Effector memory CD4-positive, alpha-beta T cell (primary cell): ENCODE measurements around the gene MARK4.

Experiments
- DNase-seq, 3 donors: peaks; one replicate each; pipeline ENCODE4 v3.0.0-alpha.2; 2020
- H3K27ac ChIP-seq: 2 replicates; pipeline ENCODE4 v1.7.0; 2013; ENCODE audit warnings: mild to moderate bottlenecking, low read length, moderate library complexity; ENCODE audit not compliant: insufficient read depth, poor library complexity, severe bottlenecking
- H3K27me3 ChIP-seq: replicated peaks from 2 replicates; pipeline ENCODE4 v1.7.0; 2013; ENCODE audit warnings: mild to moderate bottlenecking, low read length; ENCODE audit not compliant: insufficient read depth, control insufficient read depth, poor library complexity, severe bottlenecking
- H3K36me3 ChIP-seq: 2 replicates; pipeline ENCODE4 v1.7.0; 2013; ENCODE audit warnings: mild to moderate bottlenecking, low read length, moderate library complexity; ENCODE audit not compliant: control insufficient read depth, insufficient read depth
- H3K4me1 ChIP-seq: 2 replicates; pipeline ENCODE4 v1.7.0; 2013; ENCODE audit warnings: low read length, mild to moderate bottlenecking; ENCODE audit not compliant: control insufficient read depth, insufficient read depth, poor library complexity, severe bottlenecking
- H3K4me3 ChIP-seq: 2 replicates; pipeline ENCODE4 v1.7.0; 2013; ENCODE audit warnings: low read length, low read depth, mild to moderate bottlenecking; ENCODE audit not compliant: insufficient read depth, poor library complexity, severe bottlenecking
- H3K9me3 ChIP-seq: 2 replicates; pipeline ENCODE4 v1.7.0; 2013; ENCODE audit warnings: mild to moderate bottlenecking, low read length, moderate library complexity; ENCODE audit not compliant: control insufficient read depth

MARK4 gene

DNA sequence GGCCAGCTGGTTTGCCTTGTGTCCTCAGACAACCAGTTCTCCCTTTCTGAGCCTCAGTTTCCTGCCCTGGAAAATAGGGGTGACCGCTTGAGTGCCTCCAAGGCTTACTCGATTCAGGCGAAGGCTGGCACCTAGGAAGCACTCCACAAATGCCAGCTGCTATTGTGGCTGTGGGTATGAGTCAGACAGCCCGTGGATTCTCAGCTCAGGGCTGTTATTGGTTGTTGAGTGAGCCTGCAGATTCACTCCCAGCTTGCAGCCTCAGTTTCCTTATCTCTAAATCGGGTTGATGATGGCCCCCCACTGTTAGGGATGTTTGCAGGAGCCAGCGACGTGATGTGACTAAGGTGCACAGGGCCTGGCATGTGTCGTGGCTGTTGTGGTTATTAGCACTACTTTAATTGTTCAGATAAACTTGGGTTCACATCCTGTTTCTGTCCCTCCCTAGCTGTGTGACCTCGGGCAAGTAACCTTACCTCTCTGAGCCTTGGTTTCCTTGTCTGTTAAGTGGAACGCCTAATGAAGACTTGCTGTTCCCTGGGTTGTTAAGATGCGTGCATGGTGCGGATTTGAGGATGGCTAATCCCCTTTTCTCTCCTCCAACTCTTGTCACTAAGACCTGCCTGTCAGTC, 2.4 kb downstream of the MARK4 start:
- Histone ChIP-seq H3K4me1 (peaks cover 29% of the 10 kb centered on the region), H3K4me3 (no peak overlapping the region), H3K36me3 (no peaks in the 10 kb centered on the region), H3K9me3 (no peaks in the 10 kb centered on the region), H3K27ac (no peak overlapping the region), H3K27me3 (no peaks in the 10 kb centered on the region)
- DNase-seq = no peak

GRCh38 chr19:45254044-45254531, 3.0 kb downstream of the MARK4 start:
- H3K4me3 ChIP-seq = no peak overlapping the region
- H3K36me3 ChIP-seq = no peaks in the 10 kb centered on the region
- no peaks in the 10 kb centered on the region for H3K9me3 ChIP-seq
- peaks cover 29% of the 10 kb centered on the region for H3K4me1 ChIP-seq
- no peak for DNase-seq
- no peak overlapping the region for H3K27ac ChIP-seq
- no peaks in the 10 kb centered on the region for H3K27me3 ChIP-seq

DNA sequence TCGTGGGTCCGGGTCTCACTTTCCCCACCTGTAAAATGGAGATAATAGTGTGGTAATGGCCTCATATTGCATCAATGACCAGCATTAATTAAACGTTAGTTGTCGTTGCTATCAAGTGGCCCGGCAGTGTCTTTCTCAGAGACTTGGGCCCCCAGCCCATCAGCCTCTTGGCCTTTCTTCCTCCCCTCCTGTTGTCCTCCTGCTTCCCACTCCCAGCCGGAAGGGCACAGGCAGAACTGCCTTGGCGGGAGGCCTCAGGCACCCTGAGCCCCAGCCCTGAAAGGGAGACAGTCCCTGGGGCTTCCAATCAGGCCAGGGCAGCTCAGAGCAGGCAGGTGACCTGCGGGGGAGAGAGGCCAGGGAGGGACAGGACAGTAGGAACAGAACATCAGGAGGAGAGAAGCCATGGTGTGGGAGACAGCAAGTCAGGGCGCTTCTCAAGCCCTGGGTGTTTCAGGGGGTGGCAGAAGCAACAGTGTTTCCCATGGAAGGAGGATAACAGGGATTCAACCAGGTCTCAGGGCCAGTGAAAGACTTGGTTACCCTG, 4.6 kb downstream of the MARK4 start:
- Histone ChIP-seq H3K4me1 (peaks cover 26% of the 10 kb centered on the region), H3K27ac (no peak overlapping the region), H3K4me3 (no peak overlapping the region), H3K27me3 (no peaks in the 10 kb centered on the region), H3K36me3 (no peaks in the 10 kb centered on the region), H3K9me3 (no peaks in the 10 kb centered on the region)
- DNase-seq = no peak

DNA sequence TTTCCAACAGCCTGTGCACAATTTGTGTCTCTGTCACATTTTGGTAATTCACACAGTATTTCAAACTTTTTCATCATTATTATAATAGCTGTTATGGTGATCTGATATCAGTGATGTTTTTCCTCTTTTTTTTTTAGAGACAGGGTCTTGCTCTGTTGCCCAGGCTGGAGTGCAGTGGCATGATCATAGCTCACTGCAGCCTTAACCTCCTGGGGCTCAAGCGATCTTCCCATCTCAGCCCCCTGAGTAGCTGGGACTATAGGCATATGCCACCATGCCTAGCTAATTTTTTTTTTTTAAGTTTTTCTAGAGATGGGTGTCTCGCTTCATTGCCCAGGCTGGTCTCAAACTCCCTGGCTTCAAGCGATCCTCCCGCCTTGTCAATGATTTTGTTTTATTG, 5.8 kb downstream of the MARK4 start:
- DNase-seq = no peak
- H3K4me1 ChIP-seq = peaks cover 20% of the 10 kb centered on the region
- H3K27ac ChIP-seq = no peak overlapping the region
- no peaks in the 10 kb centered on the region for H3K36me3 ChIP-seq
- no peaks in the 10 kb centered on the region for H3K27me3 ChIP-seq
- H3K4me3 ChIP-seq = no peak overlapping the region
- no peaks in the 10 kb centered on the region for H3K9me3 ChIP-seq

GRCh38 chr19:45258862-45259261, 7.8 kb downstream of the MARK4 start:
- no peak for DNase-seq
- Histone ChIP-seq H3K27me3 (no peaks in the 10 kb centered on the region), H3K36me3 (no peaks in the 10 kb centered on the region), H3K4me3 (no peak overlapping the region), H3K9me3 (no peaks in the 10 kb centered on the region), H3K27ac (no peak overlapping the region), H3K4me1 (peaks cover 2% of the 10 kb centered on the region)

DNA sequence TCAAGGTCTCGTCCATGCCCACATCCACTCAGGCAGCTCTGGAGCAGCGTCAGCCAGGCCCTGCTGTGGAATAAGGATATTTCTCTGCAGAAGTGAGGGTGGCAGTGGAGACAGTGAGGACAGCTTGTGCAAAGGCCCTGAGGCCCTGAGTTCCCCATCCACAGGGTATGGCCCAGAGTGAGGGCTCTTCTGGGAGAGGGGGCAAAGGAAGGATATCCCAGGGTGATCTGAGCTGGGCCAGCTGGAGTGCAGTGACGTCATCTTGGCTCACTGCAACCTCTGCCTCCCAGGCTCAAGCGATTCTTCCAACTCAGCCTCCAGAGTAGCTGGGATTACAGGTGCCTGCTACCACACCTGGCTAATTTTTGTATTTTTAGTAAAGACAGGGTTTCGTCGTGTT, 11.5 kb downstream of the MARK4 start:
- no peaks in the 10 kb centered on the region for H3K9me3 ChIP-seq
- H3K36me3 ChIP-seq = no peaks in the 10 kb centered on the region
- H3K4me3 ChIP-seq = no peak overlapping the region
- no peak overlapping the region for H3K27ac ChIP-seq
- no peaks in the 10 kb centered on the region for H3K4me1 ChIP-seq
- no peaks in the 10 kb centered on the region for H3K27me3 ChIP-seq
- DNase-seq = no peak

GRCh38 chr19:45263013-45263412, 11.9 kb downstream of the MARK4 start:
- Histone ChIP-seq H3K4me3 (no peak overlapping the region), H3K27ac (no peak overlapping the region), H3K9me3 (no peaks in the 10 kb centered on the region), H3K36me3 (no peaks in the 10 kb centered on the region), H3K4me1 (no peaks in the 10 kb centered on the region), H3K27me3 (no peaks in the 10 kb centered on the region)
- DNase-seq = no peak

DNA sequence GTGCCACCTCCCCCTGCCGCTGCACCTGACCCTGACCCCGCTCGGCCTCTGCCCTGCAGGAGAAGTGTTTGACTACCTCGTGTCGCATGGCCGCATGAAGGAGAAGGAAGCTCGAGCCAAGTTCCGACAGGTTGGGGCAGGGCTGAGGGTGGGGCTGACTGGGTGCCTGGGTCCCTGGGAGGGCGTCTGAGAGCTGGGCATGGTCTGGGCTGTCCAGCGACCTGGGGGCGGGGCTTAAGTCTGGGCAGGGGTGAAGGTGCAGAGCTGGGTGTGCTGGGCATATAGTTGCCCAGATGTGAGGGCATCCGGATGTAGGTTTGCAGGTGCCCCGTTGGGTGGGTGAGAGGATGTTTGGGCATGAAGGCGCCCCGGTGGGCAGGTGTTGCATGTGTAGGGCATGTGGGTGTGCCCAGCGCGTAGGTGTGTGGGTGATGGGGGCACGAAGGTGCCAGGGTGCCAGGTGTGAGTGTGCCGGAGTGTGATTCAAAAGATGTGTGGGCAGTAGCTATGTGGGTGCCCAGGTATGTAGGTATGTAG, 13.8 kb downstream of the MARK4 start:
- Histone ChIP-seq H3K9me3 (no peaks in the 10 kb centered on the region), H3K27me3 (no peaks in the 10 kb centered on the region), H3K36me3 (no peaks in the 10 kb centered on the region), H3K4me3 (no peak overlapping the region), H3K27ac (no peak overlapping the region), H3K4me1 (no peaks in the 10 kb centered on the region)
- DNase-seq = no peak

- DNase-seq = no peak
- Histone ChIP-seq H3K36me3 (no peaks in the 10 kb centered on the region), H3K9me3 (no peaks in the 10 kb centered on the region), H3K27me3 (no peaks in the 10 kb centered on the region), H3K27ac (no peak overlapping the region), H3K4me1 (no peaks in the 10 kb centered on the region), H3K4me3 (no peak overlapping the region)
Measured at GRCh38 chr19:45265375-45265774, 14.3 kb downstream of the MARK4 start.

DNA sequence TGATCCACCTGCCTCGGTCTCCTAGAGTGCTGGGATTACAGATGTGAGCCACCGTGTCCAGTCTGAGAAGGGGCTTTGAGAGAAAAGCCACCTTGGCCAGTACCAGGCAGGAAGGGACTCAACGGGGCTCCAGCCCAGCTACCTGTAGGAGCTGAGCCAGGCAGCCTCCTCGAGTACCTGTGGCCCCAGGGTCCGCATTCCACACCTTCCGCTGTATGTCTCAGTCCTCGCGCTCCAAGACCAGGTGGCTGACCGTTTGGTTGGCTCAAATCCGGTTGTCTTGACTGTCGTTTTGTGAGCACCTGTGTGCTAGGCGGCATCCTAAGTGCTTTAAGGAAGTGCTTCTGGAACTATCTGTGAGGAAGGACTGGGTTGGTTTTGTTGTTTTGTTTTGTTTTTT, 16.2 kb downstream of the MARK4 start:
- Histone ChIP-seq H3K9me3 (no peaks in the 10 kb centered on the region), H3K36me3 (no peaks in the 10 kb centered on the region), H3K4me1 (no peaks in the 10 kb centered on the region), H3K27me3 (no peaks in the 10 kb centered on the region), H3K4me3 (no peak overlapping the region), H3K27ac (no peak overlapping the region)
- no peak for DNase-seq
